Measurements from ENCODE around the gene MPI. TPM values are rescaled to one million over a fixed set of nuclear protein-coding genes. Genes with fewer than 3 reads are reported as not detected.

The MPI gene
- polyA plus RNA-seq, 1 experiment: 105 TPM

GRCh38 chr15:74869372-74869725 is 20.5 kb upstream of the MPI start:
- H3K4me3 ChIP-seq (ENCODE audit: low read depth, low read length): no peak overlapping the region
- no peaks in the 10 kb centered on the region for H3K27me3 ChIP-seq (ENCODE audit: control insufficient read depth, insufficient read depth, low read length)
- ChIA-PET POLR2A (interaction anchor here (0.5 to 0.6 kb wide), 3 partner anchors 13 to 664 kb away, joined by 3 to 5 read pairs (median 3); partner anchors contain the start of gene MPI), CTCF (interaction anchor here (0.7 to 3.5 kb wide), 5 partner anchors 10 to 98 kb away, joined by 3 to 10 read pairs (median 5); no protein-coding TSS in a partner anchor)
- TF ChIP-seq, protein P1, sequence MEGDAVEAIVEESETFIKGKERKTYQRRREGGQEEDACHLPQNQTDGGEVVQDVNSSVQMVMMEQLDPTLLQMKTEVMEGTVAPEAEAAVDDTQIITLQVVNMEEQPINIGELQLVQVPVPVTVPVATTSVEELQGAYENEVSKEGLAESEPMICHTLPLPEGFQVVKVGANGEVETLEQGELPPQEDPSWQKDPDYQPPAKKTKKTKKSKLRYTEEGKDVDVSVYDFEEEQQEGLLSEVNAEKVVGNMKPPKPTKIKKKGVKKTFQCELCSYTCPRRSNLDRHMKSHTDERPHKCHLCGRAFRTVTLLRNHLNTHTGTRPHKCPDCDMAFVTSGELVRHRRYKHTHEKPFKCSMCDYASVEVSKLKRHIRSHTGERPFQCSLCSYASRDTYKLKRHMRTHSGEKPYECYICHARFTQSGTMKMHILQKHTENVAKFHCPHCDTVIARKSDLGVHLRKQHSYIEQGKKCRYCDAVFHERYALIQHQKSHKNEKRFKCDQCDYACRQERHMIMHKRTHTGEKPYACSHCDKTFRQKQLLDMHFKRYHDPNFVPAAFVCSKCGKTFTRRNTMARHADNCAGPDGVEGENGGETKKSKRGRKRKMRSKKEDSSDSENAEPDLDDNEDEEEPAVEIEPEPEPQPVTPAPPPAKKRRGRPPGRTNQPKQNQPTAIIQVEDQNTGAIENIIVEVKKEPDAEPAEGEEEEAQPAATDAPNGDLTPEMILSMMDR (IDR thresholded peaks at IDR 0.05; ENCODE audit: insufficient read depth, low read depth, low read length): no peak
- peaks cover 2% of the 10 kb centered on the region; the same call in 1 of the 2 replicates for H3K36me3 ChIP-seq (ENCODE audit: control insufficient read depth, insufficient read depth, low read length)
- DNase-seq (ENCODE audit: low read depth): no peak

- Histone ChIP-seq H3K27me3 (ENCODE audit: control insufficient read depth, insufficient read depth, low read length) (no peaks in the 10 kb centered on the region), H3K4me3 (ENCODE audit: low read depth, low read length) (no peak overlapping the region), H3K36me3 (ENCODE audit: control insufficient read depth, insufficient read depth, low read length) (peaks cover 2% of the 10 kb centered on the region; the same call in 1 of the 2 replicates)
- ChIA-PET CTCF (interaction anchor here (0.7 to 3.5 kb wide), 6 partner anchors 11 to 99 kb away, joined by 3 to 10 read pairs (median 4); no protein-coding TSS in a partner anchor), POLR2A (interaction anchor here (0.5 to 0.6 kb wide), 3 partner anchors 14 to 664 kb away, joined by 3 to 5 read pairs (median 3); partner anchors contain the start of gene MPI)
- no peak for DNase-seq (ENCODE audit: low read depth)
- TF ChIP-seq, protein P1 (IDR thresholded peaks at IDR 0.05; ENCODE audit: insufficient read depth, low read depth, low read length): no peak
These were observed 20.0 kb upstream of the MPI start for GRCh38 chr15:74869726-74870407.

DNA sequence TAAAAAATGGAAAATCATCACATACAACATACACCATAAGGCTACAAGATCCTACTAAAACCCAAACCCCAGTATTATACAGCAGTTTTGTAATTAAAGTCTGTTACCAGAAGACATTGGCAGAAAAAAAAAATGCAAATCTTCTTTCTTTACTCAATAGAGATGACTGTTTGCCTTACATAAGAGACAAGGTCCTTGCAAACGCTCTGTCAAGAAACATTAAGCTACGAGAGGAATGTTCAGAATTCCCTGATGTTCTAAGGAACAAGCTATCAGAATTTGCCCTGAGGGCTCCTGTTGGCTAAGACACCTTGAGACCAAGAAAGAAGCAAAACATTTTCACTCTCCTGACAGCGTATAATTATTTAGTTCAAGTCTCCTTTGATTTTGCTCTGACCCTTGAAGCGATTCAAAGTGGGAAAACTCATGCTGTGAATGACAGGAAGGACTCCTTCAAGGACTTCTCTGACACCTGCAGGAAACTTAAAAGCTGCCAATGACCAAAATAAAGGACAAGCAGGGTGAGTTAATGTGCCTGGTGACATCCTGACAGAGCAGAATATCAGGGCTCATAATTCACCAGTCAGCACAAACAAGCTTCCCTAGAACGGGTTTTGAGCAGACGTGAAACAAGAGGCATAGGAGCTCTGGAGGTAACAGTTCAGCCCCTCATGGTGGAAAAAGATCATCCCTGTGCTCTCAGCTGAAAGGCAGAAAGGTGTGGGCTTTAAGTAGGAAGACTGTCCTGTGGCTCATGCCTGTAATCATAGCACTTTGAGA is 19.2 kb upstream of the MPI start:
- Histone ChIP-seq H3K27me3 (ENCODE audit: control insufficient read depth, insufficient read depth, low read length) (no peaks in the 10 kb centered on the region), H3K36me3 (ENCODE audit: control insufficient read depth, insufficient read depth, low read length) (peaks cover 2% of the 10 kb centered on the region; the same call in 1 of the 2 replicates), H3K4me3 (ENCODE audit: low read depth, low read length) (no peak overlapping the region)
- ChIA-PET CTCF (interaction anchor here (0.7 to 3.5 kb wide), 6 partner anchors 12 to 363 kb away, joined by 3 to 10 read pairs (median 5); no protein-coding TSS in a partner anchor), POLR2A (interaction anchor here (0.5 kb wide), 1 partner anchor 24 kb away, joined by 3 read pairs; no protein-coding TSS in a partner anchor)
- DNase-seq (ENCODE audit: low read depth): no peak
- TF ChIP-seq, protein P1 (IDR thresholded peaks at IDR 0.05; ENCODE audit: insufficient read depth, low read depth, low read length): no peak

DNA sequence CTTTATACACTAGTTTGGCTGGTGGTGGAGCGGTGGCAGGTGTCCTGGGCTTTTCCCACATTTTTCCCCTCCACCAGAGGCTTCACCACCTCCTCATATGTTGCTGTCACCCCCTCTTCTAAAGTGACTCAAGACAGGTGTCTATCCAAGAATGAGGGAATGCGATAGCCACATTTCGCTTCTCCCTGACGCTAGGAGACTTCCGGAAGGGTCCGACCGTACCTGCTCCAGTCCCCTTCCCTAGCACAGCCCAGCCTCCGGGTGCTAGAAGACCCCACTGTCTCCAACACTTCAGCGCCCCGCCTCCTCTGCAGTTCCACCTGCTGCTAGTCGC is 17.2 kb upstream of the MPI start:
- Histone ChIP-seq H3K4me3 (ENCODE audit: low read depth, low read length) (peak overlapping the region; percentile 85), H3K27me3 (ENCODE audit: control insufficient read depth, insufficient read depth, low read length) (peaks cover 3% of the 10 kb centered on the region; the same call in 1 of the 2 replicates), H3K36me3 (ENCODE audit: control insufficient read depth, insufficient read depth, low read length) (peaks cover 2% of the 10 kb centered on the region; the same call in 1 of the 2 replicates)
- no peak for DNase-seq (ENCODE audit: low read depth)
- CTCF ChIA-PET: interaction anchor here (1.6 kb wide), 1 partner anchor 16 kb away, joined by 7 read pairs; the partner anchor contains the start of gene MPI
- POLR2A ChIA-PET: no interaction called here
- TF ChIP-seq, protein P1 (IDR thresholded peaks at IDR 0.05; ENCODE audit: insufficient read depth, low read depth, low read length): no peak

Measured in BJ (cell line).